PC-9 (cell line): ENCODE data around the gene CFAP97.

Source experiments
- CTCF ChIP-seq: fragments of 200-600 bp; sonication (generic); conservative IDR thresholded peaks from 2 replicates; pipeline ENCODE4 v1.6.1; 2017; ENCODE audit warnings: mixed run types, antibody characterized with exemption, mild to moderate bottlenecking, moderate library complexity
- EZH2 ChIP-seq: fragments of 200-600 bp; sonication (generic); IDR thresholded peaks from 2 replicates; pipeline ENCODE4 v1.8.0; 2017; ENCODE audit warnings: antibody characterized with exemption, low read depth

GRCh38 chr4:185144601-185145240 lies 59.1 kb downstream of the CFAP97 start:
- no peak for TF ChIP-seq CTCF
- no peak for TF ChIP-seq EZH2
